ENCODE data around the gene SBF1. TPM values are rescaled to one million over a fixed set of nuclear protein-coding genes. Genes with fewer than 3 reads are reported as not detected.

The SBF1 gene
- total and polyA plus RNA-seq, 11 donors: 38.2 to 91.8 (median 63.2) TPM

DNA sequence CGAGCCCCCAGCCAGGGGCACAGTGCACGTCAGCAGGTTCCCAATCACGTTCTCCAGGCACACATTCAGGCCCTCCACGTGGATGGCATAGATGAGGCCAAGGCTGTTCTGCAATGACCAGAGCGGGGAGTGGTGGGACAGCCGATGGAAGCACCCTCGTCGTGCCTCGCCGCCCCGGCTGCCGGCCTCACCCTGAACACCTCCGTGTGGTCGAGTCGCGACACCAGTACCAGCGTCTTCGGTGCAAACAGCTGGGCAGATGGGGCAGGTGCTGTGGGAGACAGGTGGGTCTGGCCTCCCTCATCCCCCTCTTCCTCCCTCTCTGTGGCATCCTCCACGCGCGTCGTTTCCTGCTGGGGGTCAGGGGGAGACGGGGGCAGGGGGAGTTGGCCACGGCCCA lies 7.5 kb downstream of the SBF1 start:
- intact Hi-C loops (cut with DNase I): loop anchor here in 1 of 10 donors (10.0 kb wide), 1 partner anchor 243 kb away; no protein-coding TSS in a partner anchor
- Histone ChIP-seq H3K4me3 (no peak overlapping the region), H3K27me3 (no peaks in the 10 kb centered on the region), H3K4me1 (peaks cover 0 to 44% (median 31%) of the 10 kb centered on the region in 12 donors), H3K36me3 (peaks cover 2 to 59% (median 54%) of the 10 kb centered on the region in 9 donors), H3K27ac (no peak overlapping the region), H3K9me3 (no peaks in the 10 kb centered on the region)
- ATAC-seq (no peak), DNase-seq (no peak)
- no peak for TF ChIP-seq POLR2A (IDR thresholded peaks at IDR 0.05)
- TF ChIP-seq, protein P1, sequence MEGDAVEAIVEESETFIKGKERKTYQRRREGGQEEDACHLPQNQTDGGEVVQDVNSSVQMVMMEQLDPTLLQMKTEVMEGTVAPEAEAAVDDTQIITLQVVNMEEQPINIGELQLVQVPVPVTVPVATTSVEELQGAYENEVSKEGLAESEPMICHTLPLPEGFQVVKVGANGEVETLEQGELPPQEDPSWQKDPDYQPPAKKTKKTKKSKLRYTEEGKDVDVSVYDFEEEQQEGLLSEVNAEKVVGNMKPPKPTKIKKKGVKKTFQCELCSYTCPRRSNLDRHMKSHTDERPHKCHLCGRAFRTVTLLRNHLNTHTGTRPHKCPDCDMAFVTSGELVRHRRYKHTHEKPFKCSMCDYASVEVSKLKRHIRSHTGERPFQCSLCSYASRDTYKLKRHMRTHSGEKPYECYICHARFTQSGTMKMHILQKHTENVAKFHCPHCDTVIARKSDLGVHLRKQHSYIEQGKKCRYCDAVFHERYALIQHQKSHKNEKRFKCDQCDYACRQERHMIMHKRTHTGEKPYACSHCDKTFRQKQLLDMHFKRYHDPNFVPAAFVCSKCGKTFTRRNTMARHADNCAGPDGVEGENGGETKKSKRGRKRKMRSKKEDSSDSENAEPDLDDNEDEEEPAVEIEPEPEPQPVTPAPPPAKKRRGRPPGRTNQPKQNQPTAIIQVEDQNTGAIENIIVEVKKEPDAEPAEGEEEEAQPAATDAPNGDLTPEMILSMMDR (IDR thresholded peaks at IDR 0.05): no peak
- WGBS, 4 donors: 85 to 96% (median 88%) methylated on average over 15 to 24 of the region's 24 CpGs

DNA sequence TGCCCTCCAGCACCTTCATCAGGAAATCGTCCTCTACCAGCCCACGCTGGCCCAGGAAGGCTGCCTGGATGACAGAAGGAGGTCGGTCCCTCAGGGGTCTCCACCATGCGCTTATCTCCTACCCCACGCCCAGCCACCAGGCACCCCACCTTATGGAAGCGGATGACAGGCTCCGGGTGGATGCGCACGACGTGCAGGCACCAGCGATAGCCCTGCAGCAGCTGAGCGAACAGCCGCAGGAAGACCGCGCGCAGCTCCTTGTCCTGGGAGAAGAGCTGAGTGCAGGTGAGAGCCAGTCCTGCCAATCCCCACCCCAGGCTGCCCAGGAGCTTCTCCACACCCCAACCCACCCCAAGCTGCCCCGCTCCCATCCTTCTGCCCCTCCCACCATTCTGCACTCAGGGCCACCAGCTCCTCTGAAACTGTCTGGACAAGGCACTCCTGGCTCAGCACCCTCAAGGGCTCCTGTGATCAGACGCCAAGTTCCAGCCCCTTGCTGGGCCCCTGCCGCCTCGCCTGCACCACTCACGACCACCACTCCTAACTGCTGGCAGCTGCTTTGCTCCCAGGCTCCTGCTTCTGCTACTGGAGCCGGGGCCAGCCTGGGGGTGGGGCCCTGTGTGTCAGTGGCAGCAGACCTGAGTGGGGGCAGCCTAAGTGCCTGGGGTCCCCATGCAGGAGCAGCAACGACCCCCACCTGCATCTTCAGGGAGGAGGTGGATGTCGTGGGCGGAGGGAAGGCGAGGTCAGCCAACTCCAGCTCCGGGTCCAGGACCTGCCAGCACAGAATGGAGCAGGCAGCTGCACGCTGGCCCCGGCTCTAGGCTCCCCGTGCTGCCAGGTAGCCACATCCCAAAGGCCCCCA lies 9.5 kb downstream of the SBF1 start:
- intact Hi-C loops (cut with DNase I): loop anchor here in 1 of 10 donors (10.0 kb wide), 1 partner anchor 240 kb away; no protein-coding TSS in a partner anchor
- no peak overlapping the region for H3K27ac ChIP-seq
- ATAC-seq: no peak
- no peak for DNase-seq
- no peak overlapping the region for H3K4me3 ChIP-seq
- H3K4me1 ChIP-seq: peaks cover 0 to 23% (median 12%) of the 10 kb centered on the region in 12 donors
- no peak for TF ChIP-seq POLR2A (IDR thresholded peaks at IDR 0.05)
- TF ChIP-seq, protein P1 (IDR thresholded peaks at IDR 0.05): no peak
- H3K36me3 ChIP-seq: peaks cover 2 to 79% (median 75%) of the 10 kb centered on the region in 9 donors
- H3K27me3 ChIP-seq: no peaks in the 10 kb centered on the region
- no peaks in the 10 kb centered on the region for H3K9me3 ChIP-seq
- 87 to 95% (median 92%) methylated on average over 19 to 30 of the region's 30 CpGs for WGBS, 4 donors

DNA sequence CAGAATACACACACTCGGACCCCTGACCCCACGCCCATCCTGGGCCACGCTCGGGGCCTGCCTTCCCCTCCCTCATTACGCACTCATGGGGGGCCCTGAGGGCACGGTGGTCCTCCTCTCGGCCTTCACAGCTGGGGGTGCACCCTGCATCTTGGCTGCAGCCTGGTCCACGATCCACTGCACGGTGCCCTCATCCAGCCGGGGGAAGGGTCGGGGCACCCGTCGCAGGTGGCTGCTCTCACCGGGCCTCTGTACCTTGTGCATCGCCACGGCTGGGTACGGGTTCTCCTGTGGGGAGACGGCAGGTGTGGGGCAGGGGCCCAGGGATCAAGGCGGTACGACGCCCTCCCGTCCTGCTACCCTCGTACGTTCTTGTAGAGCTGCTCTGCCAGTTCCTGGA lies 10.4 kb downstream of the SBF1 start:
- no peak for TF ChIP-seq POLR2A (IDR thresholded peaks at IDR 0.05)
- TF ChIP-seq, protein P1 (IDR thresholded peaks at IDR 0.05): no peak
- intact Hi-C loops (cut with DNase I): loop anchor here in 1 of 10 donors (10.0 kb wide), 1 partner anchor 240 kb away; no protein-coding TSS in a partner anchor
- no peaks in the 10 kb centered on the region for H3K9me3 ChIP-seq
- no peaks in the 10 kb centered on the region for H3K27me3 ChIP-seq
- ATAC-seq: no peak
- WGBS, 4 donors: 91 to 100% (median 93%) methylated on average over 8 to 24 of the region's 24 CpGs
- H3K27ac ChIP-seq: no peak overlapping the region
- DNase-seq: no peak
- H3K4me3 ChIP-seq: no peak overlapping the region
- peaks cover 2 to 88% (median 83%) of the 10 kb centered on the region in 9 donors for H3K36me3 ChIP-seq
- peaks cover 0 to 15% (median 6%) of the 10 kb centered on the region in 12 donors for H3K4me1 ChIP-seq

DNA sequence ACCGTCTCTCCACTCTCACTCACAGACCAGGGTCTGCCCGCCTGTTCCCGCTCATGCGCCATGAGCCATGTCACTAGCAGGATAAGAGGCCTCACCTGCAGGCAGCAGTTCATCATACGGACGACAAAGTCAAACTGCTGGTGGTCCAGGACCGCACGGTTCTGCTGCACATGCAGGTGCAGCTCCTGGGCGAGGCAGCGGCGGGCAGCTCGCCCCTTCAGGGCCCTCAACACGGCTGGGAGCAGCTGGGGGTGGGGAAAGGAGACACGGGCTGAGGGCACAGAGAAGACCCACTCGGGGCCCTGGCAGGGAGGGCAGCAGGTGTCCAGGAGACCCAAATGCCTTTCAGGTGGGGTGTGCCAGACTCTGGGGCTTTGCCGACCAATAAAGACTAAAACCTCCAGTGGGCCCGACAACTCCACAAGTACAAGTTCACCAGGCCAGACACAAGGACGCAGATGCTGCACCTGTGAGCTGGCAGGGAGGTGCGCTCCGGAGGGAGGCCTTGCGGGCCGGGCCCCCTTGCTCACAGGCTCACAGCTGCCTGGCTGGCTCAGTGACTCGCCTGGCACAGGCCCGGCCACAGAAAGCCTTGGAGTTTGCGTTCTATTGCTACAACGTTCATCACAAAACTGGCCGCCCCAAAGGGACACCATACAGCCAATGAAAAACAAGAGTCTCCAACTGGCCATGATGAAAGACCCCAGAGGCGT lies 11.5 kb downstream of the SBF1 start:
- no peaks in the 10 kb centered on the region for H3K9me3 ChIP-seq
- H3K4me1 ChIP-seq: peaks cover 0 to 4% (median 0%) of the 10 kb centered on the region in 12 donors
- intact Hi-C loops (cut with DNase I): loop anchor here in 1 of 10 donors (10.0 kb wide), 1 partner anchor 239 kb away; no protein-coding TSS in a partner anchor
- 91 to 94% (median 93%) methylated on average over 26 to 28 of the region's 28 CpGs for WGBS, 4 donors
- ATAC-seq: no peak
- peaks cover 2 to 99% (median 93%) of the 10 kb centered on the region in 9 donors for H3K36me3 ChIP-seq
- no peak for DNase-seq
- no peak overlapping the region for H3K27ac ChIP-seq
- no peaks in the 10 kb centered on the region for H3K27me3 ChIP-seq
- TF ChIP-seq, protein P1 (IDR thresholded peaks at IDR 0.05): no peak
- no peak for TF ChIP-seq POLR2A (IDR thresholded peaks at IDR 0.05)
- H3K4me3 ChIP-seq: no peak overlapping the region

Measured in heart left ventricle (tissue), 16 donors.